Erythroblast (primary cell): ENCODE data around the gene NTN1.

ENCODE experiments used
- GATA1 ChIP-seq: IDR thresholded peaks from 2 replicates; pipeline ENCODE4 v1.6.1; 2011; ENCODE audit warnings: low read depth, mild to moderate bottlenecking, control low read depth, low read length, moderate library complexity
- POLR2A ChIP-seq: IDR thresholded peaks from 2 replicates; pipeline ENCODE4 v1.6.1; 2011; ENCODE audit warnings: mild to moderate bottlenecking, low read length

DNA sequence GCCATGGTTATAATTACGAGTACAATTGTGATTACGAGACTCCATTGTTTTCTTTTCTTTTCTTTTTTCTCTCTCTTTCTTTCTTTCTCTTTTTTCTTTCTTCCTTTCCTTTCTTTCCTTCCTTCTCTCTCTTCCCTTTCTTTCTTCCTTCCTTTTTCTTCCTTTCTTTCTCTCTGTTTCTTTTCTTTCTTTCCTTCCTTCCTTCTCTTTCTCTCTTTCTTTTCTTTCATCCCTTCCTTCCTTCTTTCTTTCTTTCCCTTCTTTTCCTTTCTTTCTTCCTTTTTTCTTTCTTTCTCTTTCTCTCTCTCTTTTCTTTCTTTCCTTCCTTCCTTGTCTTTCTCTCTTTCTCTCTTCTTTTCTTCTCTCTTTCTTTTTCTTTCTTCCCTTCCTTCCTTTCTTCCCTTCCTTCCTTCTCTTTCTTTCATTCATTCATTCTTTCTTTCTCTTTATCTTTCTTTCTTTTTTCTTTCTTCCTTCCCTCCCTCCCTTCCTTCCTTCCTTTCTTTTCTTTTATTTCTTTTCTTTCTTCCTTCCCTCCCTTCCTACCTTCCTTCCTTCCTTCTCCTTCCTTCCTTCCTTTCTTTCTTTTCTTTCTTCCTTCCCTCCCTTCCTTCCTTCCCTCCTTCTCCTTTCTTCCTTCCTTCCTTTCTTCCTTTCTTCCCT is 14.1 kb upstream of the NTN1 start:
- TF ChIP-seq POLR2A (no peak), GATA1 (no peak)
